Left hindlimb (tissue), 1 donor: ENCODE results near the gene SYT7.

Source experiments
- DNase-seq: peaks from one replicate; pipeline ENCODE4 v3.0.0-alpha.2; 2018

Gene SYT7

DNA sequence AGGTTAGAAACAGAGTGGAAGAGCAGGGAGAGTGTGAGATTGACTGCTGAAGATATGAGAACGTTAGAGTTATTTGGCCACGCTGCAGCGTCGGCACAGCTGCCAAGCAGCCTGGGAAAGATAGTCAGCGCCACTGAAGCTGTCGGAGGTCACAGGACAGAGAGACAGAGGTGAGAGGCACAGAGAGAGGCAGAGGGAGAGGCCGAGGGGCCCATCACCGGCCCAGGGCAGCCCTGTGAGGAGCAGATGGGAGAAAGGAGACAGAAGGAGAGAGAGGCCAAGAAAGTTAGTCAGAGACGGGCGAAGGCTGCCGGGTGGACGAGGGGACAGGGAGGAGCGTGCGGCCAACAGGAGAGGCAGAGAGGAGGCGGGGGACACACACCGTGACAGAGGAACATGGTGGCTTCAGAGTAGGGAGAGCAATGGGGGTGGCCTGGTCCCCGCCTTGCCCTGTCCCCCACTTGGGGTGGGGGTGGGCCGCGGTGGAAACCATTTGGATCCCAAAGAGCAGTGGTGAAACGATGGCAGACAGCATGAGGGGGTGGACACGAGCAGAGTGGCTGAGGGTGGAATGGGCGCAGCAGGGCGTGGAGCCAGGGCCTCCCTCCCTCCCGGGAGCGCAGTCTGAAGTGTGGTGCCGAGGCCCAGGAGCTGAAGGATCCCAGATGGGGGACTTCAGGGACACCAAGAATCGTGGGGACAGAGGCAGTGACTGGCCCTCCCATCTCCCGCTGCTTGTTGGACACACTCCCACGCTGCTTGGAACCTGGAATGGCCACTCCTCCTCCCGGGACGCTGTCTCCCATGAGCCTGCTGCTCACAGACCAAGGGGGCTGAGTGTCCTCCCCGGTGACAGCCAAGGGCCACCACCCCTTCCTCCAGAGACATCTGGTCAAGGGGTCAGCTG is 45.7 kb downstream of the SYT7 start:
- no peak for DNase-seq

DNA sequence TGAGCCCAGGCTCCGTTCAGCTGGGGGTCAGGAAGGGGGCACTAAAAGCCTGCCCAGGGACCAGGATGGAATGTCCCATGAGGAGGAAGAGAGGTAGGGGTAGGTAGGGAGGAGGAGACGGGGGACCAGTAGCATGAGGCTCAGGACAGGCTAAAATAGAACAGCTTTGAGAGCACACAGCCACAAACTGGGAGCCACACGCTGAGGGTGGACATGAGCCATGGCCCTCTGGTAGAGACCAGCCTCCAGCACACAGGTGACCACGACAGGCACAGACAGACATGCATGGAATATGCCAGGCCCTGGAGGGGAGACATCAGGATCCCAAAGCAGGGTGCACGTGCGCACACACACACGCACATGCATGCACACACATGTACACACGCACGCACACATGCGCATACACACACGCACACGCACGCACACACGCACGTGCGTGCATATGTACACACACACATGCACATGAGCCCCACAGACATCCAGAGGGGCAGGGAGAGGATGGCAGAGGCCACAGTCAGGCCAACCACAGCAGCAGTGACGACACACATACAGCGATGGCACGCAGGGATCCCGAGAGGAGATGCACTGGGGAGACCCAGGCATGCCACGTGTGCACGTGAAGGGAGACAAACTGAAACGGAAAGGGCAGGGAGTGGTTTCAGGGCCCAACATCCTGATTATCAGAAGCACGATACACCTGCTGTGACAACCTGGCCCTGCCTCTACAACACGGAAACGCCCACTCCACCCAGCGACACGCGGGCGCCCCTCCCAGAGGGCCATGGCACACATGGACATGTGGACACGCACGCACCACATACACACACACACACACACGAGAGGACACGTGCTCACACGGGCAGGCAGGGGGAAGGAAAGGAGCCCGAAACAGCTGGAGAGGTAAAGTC is 46.6 kb downstream of the SYT7 start:
- DNase-seq: no peak

DNA sequence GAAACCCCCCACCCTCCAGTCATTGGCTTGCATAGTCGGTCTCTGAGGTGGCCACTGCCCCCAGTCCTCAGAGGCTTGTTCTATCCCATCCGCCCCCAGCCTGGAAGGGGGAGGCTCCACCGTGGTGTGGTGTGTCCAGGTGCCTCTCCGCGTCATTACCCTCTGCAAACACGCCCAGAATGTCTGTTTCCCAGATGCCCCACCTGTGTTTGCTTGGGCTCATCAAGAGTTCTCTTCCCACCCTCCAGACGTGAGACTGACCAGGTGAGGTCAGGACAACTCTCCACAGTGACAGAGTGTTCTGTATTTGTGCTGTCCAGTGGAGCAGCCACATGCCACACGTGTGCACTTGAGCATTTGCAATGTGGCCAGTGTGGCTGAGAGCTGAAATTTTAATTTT is 47.5 kb downstream of the SYT7 start:
- DNase-seq: no peak

DNA sequence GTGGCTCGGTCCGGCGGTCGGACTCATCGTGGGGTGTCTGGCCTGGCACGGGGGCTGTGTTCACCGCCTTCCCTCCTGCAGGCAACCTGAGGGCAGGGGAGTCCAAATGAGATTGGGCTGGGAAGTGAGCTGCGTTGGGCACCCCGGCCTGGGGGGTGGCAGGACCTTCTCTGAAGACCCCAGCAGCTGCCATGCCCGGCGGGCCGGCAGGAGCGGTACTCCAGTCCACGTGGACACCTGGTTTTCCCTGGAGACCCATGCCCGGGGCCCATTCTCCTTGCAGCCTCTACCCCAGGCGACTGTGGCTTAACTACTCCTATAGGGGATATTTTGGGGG is 47.9 kb downstream of the SYT7 start:
- no peak for DNase-seq

DNA sequence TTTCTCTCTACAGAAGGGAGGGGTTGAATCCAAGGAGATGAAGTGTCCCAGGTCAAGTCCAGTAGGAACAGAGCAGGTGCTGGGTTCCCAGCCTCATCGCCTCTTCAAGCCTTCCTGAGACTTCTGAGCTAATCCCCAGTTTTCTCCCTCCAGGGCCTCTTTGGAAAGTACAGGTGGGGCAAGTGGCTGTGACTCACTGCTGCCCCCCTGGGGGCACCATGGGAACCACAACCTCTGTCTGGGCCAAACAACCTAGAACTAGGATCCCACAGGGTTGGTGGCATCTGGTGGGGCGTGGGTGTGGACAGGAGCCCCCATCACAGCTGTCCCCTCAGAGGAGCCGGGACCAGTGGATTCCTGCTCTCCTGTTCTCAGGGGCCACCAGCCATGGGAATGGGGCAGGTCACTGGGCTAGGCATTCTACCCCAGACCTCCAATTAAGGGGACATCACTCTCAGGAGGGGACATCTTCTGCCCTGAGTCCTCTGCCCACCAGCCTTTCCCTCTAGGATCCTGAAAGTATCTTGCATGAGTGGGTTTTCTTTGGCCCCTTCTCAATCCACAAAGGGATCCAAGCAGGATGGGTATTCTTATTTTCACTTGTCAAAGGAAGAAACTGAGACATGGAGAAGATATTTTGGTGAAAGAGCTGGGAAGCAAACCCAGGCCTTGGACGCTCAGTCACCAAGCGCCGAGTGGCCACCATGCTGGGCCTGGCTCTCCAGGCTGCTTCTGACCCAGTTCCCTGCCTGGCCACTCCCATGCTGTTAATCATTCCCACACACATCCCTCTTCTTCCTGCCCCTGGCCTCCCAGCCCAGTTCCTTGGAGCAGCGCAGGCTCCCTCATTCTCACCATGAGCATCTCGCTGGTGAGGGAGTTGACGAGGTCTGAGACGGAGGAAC is 48.5 kb downstream of the SYT7 start:
- no peak for DNase-seq

DNA sequence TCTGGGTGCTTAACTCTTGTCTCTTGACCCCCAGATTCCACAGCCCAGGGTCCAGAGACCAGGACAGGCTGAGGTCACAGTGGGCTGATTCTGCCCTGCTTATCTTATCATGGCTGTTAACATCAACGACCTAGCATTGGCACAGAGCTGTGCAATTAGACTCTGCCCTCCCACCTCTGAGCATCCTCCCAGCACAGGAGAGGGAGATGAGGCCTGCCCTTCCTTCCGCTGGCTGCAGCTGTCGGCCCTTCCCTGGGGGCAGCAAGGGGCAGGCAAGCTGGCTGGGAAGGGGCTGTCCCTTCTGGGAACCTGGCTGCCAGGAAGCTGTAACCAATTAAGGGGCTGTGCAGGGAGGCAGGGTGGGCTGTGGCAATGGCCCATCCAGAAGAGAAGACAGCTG is 49.8 kb downstream of the SYT7 start:
- DNase-seq: no peak

DNA sequence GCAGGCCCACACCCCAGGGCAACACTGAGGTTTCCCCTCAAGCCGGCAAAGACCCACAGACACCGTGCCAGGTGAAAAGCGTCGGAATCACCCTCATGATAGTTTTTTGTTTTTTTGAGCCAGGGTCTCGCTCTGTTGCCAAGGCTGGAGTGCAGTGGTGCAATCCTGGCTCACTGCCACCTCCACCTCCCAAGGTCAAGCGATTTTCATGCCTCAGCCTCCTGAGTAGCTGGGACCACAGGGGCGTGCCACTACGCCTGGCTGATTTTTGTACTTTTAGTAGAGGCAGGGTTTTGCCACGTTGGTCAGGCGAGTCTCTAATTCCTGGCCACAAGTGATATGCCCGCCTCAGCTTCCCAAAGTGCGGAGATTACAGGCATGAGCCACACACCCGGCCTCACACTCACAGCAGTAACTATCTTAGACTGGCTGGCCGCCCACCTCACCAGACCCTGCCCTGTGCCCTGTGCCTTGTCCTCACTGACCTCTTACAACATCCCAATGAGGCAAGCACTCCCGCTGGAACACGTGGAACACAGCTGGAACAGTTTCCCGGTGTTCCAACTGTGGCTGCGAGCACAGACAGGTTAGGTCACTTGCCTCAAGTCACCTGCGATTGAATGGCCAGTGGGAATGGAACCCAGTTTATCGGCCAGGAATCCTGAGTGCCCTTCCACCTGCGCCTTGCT is 51.2 kb downstream of the SYT7 start:
- DNase-seq: no peak

DNA sequence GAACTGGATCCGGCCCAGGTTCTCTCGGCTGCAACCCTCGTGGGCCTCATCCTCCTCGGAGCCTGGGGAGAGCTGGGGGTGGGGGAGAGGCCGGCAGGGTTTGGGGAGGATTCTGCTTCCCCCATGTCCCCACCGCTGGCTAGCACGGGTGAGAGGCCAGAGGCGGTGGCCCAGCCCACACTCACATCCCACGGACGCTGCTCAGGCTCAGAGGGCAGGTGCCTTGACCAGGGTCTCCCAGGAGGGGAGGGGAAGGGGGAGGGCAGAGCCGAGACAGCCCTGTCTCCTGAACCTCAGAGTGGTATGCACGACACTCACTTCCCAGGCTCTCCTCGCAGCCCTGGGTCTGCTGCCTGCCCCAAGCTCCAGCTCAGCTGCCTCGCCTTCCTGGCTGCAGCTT is 52.8 kb downstream of the SYT7 start:
- DNase-seq: no peak

DNA sequence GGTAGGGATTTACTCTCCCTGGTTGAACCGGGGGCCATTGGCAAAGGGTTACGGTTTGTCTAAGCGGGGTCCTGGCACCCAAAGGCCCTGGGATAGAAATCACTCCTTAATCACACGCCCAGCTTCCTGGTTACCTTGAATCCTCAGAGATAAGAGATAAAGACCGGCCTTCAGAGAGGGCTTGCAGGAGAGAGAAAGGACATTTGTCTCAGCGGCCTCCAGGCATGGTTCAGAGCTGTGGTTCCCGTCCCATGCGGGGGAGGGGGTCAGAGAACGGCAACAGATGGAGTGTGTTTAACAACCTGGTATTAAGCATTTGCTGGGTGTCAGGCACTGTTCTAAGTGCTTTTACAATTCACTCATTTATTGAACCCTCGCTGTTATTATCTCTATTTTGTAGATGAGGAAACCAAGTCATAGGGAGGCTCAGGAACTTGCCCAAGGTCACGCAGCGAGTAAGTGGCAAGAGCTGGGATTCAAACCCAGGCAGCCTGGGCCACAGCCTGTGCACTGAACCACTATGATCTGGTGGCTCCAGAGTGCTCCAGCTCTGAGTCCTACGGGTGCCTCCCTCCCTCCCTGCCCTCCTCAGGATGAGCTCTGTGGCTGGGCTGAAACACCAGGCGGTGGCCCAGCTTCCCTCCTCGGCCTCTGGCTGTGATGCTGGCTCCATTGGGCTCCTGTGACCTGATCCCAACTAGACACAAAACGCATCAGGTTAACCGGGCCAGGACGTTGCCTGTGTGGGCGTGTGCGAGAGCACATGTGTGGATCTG is 53.7 kb downstream of the SYT7 start:
- DNase-seq: no peak

DNA sequence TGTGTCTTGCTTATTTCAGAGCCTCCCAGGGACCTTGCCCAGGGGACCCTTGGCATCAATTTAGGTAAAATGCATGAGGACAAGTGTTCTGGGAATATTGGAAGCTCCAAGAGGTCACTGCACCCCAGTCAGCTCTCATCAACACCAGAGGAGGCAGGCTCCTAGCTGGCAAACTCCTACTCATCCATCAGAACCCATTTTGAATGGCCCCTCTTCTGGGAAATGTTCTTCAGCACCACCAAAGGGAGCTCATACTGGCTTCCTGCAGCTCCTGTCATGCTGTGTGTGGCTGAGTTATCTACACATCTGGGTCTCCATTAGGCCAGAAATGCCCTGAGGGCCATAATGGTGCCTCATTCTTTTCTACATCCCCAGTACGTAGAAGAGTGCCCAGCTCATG is 54.6 kb downstream of the SYT7 start:
- DNase-seq: no peak

DNA sequence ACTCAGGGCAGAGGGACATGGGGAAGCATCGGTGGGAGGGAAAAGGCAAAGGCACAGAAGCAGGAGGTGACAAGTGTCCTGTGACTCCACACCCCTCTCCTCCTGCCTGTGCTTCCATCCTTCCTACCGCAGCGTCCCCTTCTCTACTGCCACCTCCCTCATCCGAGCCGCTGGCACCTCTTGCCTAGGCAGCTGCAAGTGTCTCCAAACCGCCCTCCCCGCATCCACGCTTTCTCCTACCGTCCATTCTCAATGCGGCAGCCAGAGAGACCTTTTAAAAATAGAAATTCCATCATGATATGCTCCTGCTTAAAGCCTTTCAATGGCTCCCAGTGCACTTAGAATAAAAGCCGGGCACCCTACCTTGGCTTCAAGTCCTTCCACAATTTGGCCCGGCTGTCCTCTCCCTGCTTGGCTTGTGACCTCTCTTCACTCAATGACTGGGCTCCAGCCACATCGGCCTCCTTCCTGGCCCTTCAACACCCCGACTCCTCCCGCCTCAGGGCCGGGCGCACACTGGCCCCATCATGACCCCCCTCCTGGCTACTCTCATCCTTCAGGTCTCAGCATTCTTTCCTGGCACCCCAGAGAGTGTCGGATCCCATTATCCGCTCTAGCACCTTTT is 55.8 kb downstream of the SYT7 start:
- no peak for DNase-seq

DNA sequence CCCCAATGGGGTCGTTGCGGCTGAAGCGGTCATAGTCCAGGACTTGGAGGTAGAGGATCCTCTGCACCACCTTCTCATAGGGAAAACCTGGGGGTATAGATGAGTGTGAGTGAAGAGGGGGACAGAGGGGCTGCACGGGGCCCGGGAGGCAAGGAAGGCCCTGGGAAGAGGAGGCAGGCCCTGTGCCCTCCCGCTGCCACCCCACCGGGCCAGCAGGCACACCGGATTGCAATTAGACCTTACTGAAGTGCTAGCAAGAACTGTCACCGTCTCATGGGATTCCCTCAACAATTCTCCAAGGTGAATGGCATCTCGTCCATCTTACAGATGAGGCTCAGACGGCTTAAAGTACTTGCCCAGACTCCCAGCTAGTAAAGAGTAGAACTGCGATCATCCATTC is 56.4 kb downstream of the SYT7 start:
- no peak for DNase-seq

DNA sequence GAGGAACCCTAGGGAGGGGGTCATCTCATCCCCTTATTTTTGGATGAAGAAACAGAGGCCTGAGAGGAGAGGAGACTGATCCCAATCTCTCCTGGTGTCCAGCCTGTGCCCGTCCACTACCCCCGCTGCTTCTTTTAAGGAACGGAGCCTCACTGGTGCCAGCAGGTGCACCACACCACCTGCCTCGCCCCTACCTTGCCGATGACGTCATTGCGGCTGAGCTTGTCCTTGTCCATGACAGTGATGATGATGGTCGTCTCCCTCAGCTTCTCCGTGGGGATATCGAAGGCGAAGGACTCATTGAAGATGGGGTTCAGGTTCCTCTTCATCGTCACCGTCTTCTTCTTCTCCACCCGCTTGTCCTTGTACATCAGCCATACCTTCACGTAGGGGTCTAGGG is 58.0 kb downstream of the SYT7 start:
- no peak for DNase-seq

DNA sequence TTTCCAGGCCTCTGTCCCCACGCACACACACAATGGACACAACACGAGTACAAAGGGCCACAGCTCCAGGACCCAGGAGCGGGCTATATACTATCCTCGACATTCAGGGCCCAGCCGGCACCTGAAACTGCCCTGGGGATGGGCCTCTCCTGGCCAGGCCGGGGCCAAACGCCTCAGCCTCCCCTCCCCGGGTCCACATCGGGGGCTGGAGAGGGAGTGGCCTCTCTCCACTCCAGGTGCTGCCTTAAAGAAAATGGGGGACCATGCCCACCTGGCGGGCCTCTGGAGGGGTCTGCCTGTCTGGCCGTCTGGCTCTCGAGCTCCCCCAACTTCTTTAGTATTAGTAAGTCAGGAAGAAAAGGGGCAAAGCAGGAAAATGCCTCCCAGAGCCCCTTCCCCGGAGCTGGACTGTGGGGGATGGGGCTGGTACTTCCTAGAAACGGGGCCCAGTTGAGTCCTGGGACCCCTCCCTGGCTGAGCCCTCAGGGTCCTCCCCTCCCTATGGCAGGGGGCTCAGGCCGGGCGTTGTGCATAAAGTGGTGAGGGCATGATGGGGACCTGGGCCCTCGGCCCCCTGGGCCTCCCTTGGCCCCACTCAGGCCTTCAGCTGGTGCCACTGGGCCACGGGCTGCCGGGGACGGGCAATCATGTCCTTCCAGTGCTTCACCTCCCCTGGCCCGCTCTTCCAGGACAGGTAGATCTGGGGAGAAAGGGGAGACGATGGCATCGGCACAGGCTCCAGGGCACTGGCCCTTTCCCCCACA is 62.7 kb downstream of the SYT7 start:
- no peak for DNase-seq

DNA sequence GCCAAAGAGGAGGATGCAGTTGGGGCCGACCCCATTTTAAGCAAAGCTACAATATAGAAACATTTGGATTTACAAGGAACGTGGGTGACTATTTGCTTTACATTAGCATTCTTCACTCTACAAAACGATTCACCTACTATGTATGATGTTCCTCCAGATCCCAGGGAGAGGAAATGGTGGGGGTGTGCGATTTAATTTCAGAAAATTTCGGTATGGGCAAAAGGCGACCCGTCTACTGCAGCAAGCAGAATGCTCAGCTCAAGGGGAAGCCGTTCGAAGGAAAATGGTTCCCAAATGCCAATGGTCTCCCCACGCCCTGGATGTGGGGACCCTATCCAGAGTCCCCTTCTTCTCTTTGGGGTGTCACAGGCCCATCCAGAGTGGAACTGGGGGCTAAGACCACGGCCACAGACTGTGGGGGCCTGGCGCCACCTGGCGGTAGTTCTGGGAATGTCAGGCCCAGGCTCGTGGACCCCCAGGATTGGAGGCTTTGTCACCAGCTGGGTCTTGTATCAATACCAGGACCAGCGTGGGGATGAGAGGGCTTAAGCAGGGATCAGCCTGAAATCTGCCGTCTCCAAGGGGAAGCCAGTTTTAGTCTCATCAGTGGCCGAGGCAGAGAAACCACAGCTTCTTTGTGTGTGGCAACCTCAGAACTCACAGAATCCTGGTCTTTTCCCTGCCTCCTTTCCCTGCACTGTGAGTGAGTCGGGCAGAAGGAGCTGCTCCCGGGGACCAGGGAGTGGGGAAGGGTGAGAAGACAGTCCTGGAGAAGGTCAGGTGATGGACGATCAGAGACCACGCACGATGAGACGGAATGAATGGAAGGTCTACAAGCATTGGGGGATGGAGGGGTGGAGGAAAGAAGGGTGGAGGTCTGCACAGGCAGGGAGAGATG is 64.0 kb downstream of the SYT7 start:
- peak; percentile 68 for DNase-seq

DNA sequence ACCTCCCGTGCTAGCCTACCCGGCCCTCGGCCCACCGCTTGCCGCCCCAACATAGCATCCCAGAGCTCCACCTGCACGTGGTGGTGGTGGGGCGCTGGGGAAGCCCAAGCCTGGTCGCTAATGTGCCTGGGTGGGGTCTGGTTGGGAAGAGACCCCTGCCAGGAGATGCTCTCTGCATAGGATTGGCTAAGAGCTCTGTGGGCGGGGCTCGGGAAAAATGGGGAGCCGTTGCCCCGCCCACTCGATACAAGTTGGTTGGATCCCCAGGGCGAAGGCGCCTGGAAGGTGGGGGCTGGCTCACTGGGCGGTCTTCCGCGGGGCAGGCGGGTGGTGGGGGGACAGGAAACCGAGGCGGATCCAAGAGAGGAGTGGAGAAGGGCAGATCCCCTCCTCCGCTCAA is 64.7 kb downstream of the SYT7 start:
- no peak for DNase-seq

DNA sequence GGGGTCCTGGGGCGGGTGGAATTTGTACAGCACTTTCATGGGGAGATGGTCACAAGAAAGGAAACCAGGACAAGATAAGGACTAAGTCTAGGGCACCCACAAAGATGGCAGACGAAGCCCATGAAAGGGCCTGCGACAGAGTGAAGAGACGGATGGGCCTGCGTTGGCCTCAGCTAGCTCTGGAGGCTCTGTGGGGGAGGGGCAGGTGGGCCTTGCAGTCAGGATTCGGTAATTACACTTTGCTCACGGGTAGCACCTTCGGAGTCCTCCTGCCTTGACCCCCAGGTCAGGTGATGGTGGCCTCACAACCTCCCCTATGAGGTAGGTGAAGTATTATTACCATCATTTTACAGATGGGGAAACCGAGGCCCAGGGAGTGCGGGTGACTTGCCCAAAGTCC is 65.2 kb downstream of the SYT7 start:
- DNase-seq: no peak

DNA sequence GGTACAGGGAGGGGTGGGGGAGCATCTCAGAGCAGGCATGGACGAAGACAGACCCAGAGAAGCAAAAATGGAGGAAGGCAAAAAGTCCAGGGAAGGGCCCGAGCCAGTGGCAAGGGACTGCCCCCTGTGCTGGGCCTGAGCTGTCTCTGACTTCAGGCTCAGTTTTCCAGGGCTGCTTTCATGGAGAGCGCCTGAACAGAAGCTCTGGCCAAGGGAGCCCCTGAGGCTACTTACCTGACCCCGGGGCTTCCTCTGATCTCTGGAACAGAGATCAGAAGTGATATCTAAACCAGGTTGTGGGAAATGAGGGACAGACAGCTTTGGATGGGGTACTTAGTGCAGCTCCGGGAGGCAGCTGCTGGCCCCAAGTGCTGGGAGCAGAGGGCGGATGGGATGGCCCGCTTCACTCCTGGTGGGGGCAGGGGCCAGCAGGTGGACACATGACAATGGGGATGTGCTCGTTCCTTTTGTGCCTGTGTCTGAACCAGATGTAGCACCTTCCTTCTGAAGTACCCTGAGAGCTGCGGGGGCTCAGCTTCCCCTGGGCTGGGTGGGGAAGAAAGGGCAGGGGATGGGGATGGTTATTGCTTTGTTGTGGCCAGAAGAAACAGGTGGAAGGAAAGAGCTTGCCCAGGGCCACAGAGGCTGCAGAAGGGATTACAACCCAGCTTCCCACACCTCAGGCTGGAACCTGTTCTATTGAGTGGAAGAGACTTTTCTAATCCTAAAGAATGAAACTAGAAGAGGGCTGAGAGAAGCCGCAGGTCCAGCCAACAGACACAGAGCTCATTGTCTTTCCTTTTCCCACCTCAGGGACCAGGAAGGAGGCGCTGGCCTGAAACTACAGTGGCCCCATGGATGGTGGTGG is 66.6 kb downstream of the SYT7 start:
- DNase-seq: no peak
